ENCODE results near the gene UBAC1. TPM values are rescaled to one million over a fixed set of nuclear protein-coding genes. Genes with fewer than 3 reads are reported as not detected.

Gene UBAC1
- polyA plus RNA-seq, 1 donor from 2014 or later, result 92.3 TPM

- H3K36me3 ChIP-seq (ENCODE audit: insufficient read depth, low read length), result peaks cover 5% of the 10 kb centered on the region
- H2AFZ ChIP-seq (ENCODE audit: low read depth, low read length), result no peak overlapping the region
- no peak for TF ChIP-seq SMC3 (conservative IDR thresholded peaks at IDR 0.05; ENCODE audit: poor library complexity)
- no peak for TF ChIP-seq TAF1 (IDR thresholded peaks at IDR 0.05; ENCODE audit: low read depth)
- no peak for TF ChIP-seq REST (IDR thresholded peaks at IDR 0.05; ENCODE audit: borderline replicate concordance)
- no peak for TF ChIP-seq EZH2 (IDR thresholded peaks at IDR 0.05; ENCODE audit: borderline replicate concordance, insufficient read depth, low read length, poor library complexity, severe bottlenecking)
- no peak for TF ChIP-seq RAD21 (conservative IDR thresholded peaks at IDR 0.05)
- no peak for TF ChIP-seq CTCF (IDR thresholded peaks at IDR 0.05; ENCODE audit: poor library complexity, severe bottlenecking)
- TF ChIP-seq POLR2AphosphoS5 (IDR thresholded peaks at IDR 0.05), result no peak
- TF ChIP-seq EP300 (conservative IDR thresholded peaks at IDR 0.05; ENCODE audit: poor library complexity, severe bottlenecking), result no peak
- no peak for TF ChIP-seq MXI1 (conservative IDR thresholded peaks at IDR 0.05; ENCODE audit: poor library complexity, severe bottlenecking)
- H3F3A ChIP-seq (ENCODE audit: insufficient read depth, low read length, poor library complexity, severe bottlenecking), result no peaks in the 10 kb centered on the region
- H4K20me1 ChIP-seq (ENCODE audit: insufficient read depth), result peaks cover 93% of the 10 kb centered on the region
- no peaks in the 10 kb centered on the region for H3K27me3 ChIP-seq (ENCODE audit: insufficient read depth, low read depth, low read length)
- no peak overlapping the region for H3K4me2 ChIP-seq (ENCODE audit: low read length)
- H3K9me3 ChIP-seq (ENCODE audit: low read length), result no peaks in the 10 kb centered on the region
- peak overlapping the region; percentile 40 for H3K4me3 ChIP-seq (ENCODE audit: low read length)
- peaks cover 92% of the 10 kb centered on the region for H3K79me2 ChIP-seq (replicated peaks; ENCODE audit: insufficient read depth, low read length)
- no peaks in the 10 kb centered on the region for H3K9me2 ChIP-seq (ENCODE audit: insufficient read depth, low read length)
- peak overlapping the region; percentile 46 for H3K27ac ChIP-seq (ENCODE audit: low read length)
- H3K9ac ChIP-seq (ENCODE audit: low read length), result no peak overlapping the region
Measured at GRCh38 chr9:135887021-135887507, 74.1 kb downstream of the UBAC1 start.

- peaks cover 94% of the 10 kb centered on the region for H4K20me1 ChIP-seq (ENCODE audit: insufficient read depth)
- no peak overlapping the region for H3K9ac ChIP-seq (ENCODE audit: low read length)
Measured at GRCh38 chr9:135886147-135886981, 74.8 kb downstream of the UBAC1 start.

More at GRCh38 chr9:135886147-135886981, 74.8 kb downstream of the UBAC1 start:
- Histone ChIP-seq H3K9me2 (ENCODE audit: insufficient read depth, low read length) (no peaks in the 10 kb centered on the region), H2AFZ (ENCODE audit: low read depth, low read length) (no peak overlapping the region), H3K36me3 (ENCODE audit: insufficient read depth, low read length) (peaks cover 5% of the 10 kb centered on the region), H3F3A (ENCODE audit: insufficient read depth, low read length, poor library complexity, severe bottlenecking) (no peaks in the 10 kb centered on the region), H3K79me2 (replicated peaks; ENCODE audit: insufficient read depth, low read length) (peaks cover 92% of the 10 kb centered on the region), H3K4me3 (ENCODE audit: low read length) (peak overlapping the region; percentile 40), H3K27ac (ENCODE audit: low read length) (peak overlapping the region; percentile 46), H3K4me2 (ENCODE audit: low read length) (no peak overlapping the region), H3K9me3 (ENCODE audit: low read length) (no peaks in the 10 kb centered on the region), H3K27me3 (ENCODE audit: insufficient read depth, low read depth, low read length) (no peaks in the 10 kb centered on the region)
- TF ChIP-seq CTCF (IDR thresholded peaks at IDR 0.05; ENCODE audit: poor library complexity, severe bottlenecking), result no peak
- peak; percentile 23 for TF ChIP-seq EP300 (conservative IDR thresholded peaks at IDR 0.05; ENCODE audit: poor library complexity, severe bottlenecking)
- no peak for TF ChIP-seq SMC3 (conservative IDR thresholded peaks at IDR 0.05; ENCODE audit: poor library complexity)
- TF ChIP-seq RAD21 (conservative IDR thresholded peaks at IDR 0.05), result no peak
- TF ChIP-seq TAF1 (IDR thresholded peaks at IDR 0.05; ENCODE audit: low read depth), result no peak
- TF ChIP-seq EZH2 (IDR thresholded peaks at IDR 0.05; ENCODE audit: borderline replicate concordance, insufficient read depth, low read length, poor library complexity, severe bottlenecking), result no peak
- TF ChIP-seq POLR2AphosphoS5 (IDR thresholded peaks at IDR 0.05), result no peak
- no peak for TF ChIP-seq MXI1 (conservative IDR thresholded peaks at IDR 0.05; ENCODE audit: poor library complexity, severe bottlenecking)
